Ishikawa (cell line): ENCODE data around the gene CDH13.

ENCODE experiments used
- CREB1 ChIP-seq: IDR thresholded peaks from 2 replicates; pipeline ENCODE4 v1.6.1; 2012; ENCODE audit warnings: low read depth
- EP300 ChIP-seq: IDR thresholded peaks from 2 replicates; pipeline ENCODE4 v1.6.1; 2012; ENCODE audit warnings: borderline replicate concordance
- RAD21 ChIP-seq: IDR thresholded peaks from 2 replicates; pipeline ENCODE4 v1.6.1; 2012; ENCODE audit warnings: low read depth
- TF ChIP-seq, protein P1 (sequence below): IDR thresholded peaks from 2 replicates; pipeline ENCODE4 v1.6.1; 2012

DNA sequence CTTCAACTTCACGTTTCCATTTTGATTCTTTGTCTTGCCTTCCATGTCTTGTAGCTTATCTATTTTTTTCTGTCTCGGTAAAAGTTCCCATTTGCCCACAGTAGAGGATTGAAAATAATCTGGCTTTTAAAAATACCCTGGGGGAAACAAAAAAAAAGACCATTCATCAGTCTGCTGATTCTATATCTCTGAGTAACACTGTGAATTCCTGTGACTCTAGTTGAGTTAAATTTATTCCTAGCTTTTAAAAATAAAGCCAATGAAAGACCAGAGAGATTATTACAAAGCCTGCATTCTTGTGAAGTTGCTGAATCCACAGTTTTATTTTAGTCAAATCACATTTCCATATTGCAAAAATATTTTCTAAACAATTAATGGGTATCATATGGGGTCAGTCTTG lies 532.3 kb downstream of the CDH13 start:
- TF ChIP-seq EP300 (no peak), CREB1 (no peak), RAD21 (no peak)
- TF ChIP-seq, protein P1, sequence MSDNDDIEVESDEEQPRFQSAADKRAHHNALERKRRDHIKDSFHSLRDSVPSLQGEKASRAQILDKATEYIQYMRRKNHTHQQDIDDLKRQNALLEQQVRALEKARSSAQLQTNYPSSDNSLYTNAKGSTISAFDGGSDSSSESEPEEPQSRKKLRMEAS = no peak
